ENCODE results near the gene ERRFI1. TPM values are rescaled to one million over a fixed set of nuclear protein-coding genes. Genes with fewer than 3 reads are reported as not detected.
"Not testable (repeated sequence)": the region's sequence is repeated elsewhere in the genome, so short reads cannot be mapped to it uniquely, and the experiment has no call there.

ERRFI1 gene
- total RNA-seq, 1 donor from 2014 or later = 175 TPM

GRCh38 chr1:8059161-8059622, 33.1 kb upstream of the ERRFI1 start:
- no peak for DNase-seq (ENCODE audit: low read depth)
- no peaks in the 10 kb centered on the region for H3K36me3 ChIP-seq (ENCODE audit: control insufficient read depth, insufficient read depth, low read length)
- FAIRE-seq = no peak
- H3K27me3 ChIP-seq (ENCODE audit: control insufficient read depth, insufficient read depth, low read length) = no peaks in the 10 kb centered on the region
- H3K4me3 ChIP-seq (ENCODE audit: low read depth, low read length) = no peak overlapping the region
- TF ChIP-seq CTCF (IDR thresholded peaks at IDR 0.05; ENCODE audit: insufficient read depth, low read length, severe bottlenecking) = no peak

GRCh38 chr1:8057779-8058178, 31.7 kb upstream of the ERRFI1 start:
- not testable (repeated sequence) for DNase-seq (ENCODE audit: low read depth); FAIRE-seq; H3K27me3 ChIP-seq (ENCODE audit: control insufficient read depth, insufficient read depth, low read length); H3K4me3 ChIP-seq (ENCODE audit: low read depth, low read length); H3K36me3 ChIP-seq (ENCODE audit: control insufficient read depth, insufficient read depth, low read length)

- Histone ChIP-seq H3K36me3 (ENCODE audit: control insufficient read depth, insufficient read depth, low read length) (no peaks in the 10 kb centered on the region), H3K4me3 (ENCODE audit: low read depth, low read length) (no peak overlapping the region), H3K27me3 (ENCODE audit: control insufficient read depth, insufficient read depth, low read length) (no peaks in the 10 kb centered on the region)
- no peak for FAIRE-seq
- DNase-seq (ENCODE audit: low read depth) = peak; percentile 90
- no peak for TF ChIP-seq CTCF (IDR thresholded peaks at IDR 0.05; ENCODE audit: insufficient read depth, low read length, severe bottlenecking)
These were observed 29.9 kb upstream of the ERRFI1 start for GRCh38 chr1:8055973-8056372.

GRCh38 chr1:8053878-8054567, 27.9 kb upstream of the ERRFI1 start:
- Histone ChIP-seq H3K4me3 (ENCODE audit: low read depth, low read length) (no peak overlapping the region), H3K27me3 (ENCODE audit: control insufficient read depth, insufficient read depth, low read length) (no peaks in the 10 kb centered on the region), H3K36me3 (ENCODE audit: control insufficient read depth, insufficient read depth, low read length) (no peaks in the 10 kb centered on the region)
- FAIRE-seq (no peak), DNase-seq (ENCODE audit: low read depth) (no peak)
- no peak for TF ChIP-seq CTCF (IDR thresholded peaks at IDR 0.05; ENCODE audit: insufficient read depth, low read length, severe bottlenecking)

- no peak for DNase-seq (ENCODE audit: low read depth)
- no peak overlapping the region for H3K4me3 ChIP-seq (ENCODE audit: low read depth, low read length)
- no peak for FAIRE-seq
- no peaks in the 10 kb centered on the region for H3K27me3 ChIP-seq (ENCODE audit: control insufficient read depth, insufficient read depth, low read length)
- TF ChIP-seq CTCF (IDR thresholded peaks at IDR 0.05; ENCODE audit: insufficient read depth, low read length, severe bottlenecking) = no peak
- no peaks in the 10 kb centered on the region for H3K36me3 ChIP-seq (ENCODE audit: control insufficient read depth, insufficient read depth, low read length)
These were observed 25.5 kb upstream of the ERRFI1 start for GRCh38 chr1:8051650-8052049.

GRCh38 chr1:8049229-8049628, 23.1 kb upstream of the ERRFI1 start:
- FAIRE-seq; DNase-seq (ENCODE audit: low read depth); H3K36me3 ChIP-seq (ENCODE audit: control insufficient read depth, insufficient read depth, low read length); H3K4me3 ChIP-seq (ENCODE audit: low read depth, low read length); H3K27me3 ChIP-seq (ENCODE audit: control insufficient read depth, insufficient read depth, low read length): not testable (repeated sequence)
